ENCODE data around the gene ARMC6.

DNA sequence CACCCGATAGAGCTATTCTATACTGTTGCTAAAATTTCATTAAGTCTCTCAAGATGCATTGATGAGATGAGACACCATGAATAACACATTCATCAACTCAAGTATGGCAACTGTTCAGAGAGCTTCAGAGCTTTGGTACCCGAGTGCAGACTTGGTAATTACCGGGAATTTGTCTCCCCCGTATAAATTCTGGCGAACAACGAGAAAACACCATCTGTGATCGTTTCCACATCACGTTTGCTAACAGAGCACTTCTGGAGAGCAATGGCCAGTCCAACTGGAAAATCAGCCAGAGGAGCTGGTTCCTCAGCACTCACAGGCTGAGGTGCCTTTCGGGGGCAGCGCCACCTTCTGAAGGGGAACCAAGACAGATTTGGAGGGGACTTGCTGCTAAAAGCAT, 40.3 kb upstream of the ARMC6 start:
- TF ChIP-seq CTCF (IDR thresholded peaks at IDR 0.05) (no peak), POLR2A (IDR thresholded peaks at IDR 0.05) (no peak)

Data from uterus (tissue), 2 donors.